GM21723 (cell line): Measurements from ENCODE around the gene TPBGL.

ENCODE experiments used
- ATAC-seq: cut with Tn5 transposase; IDR thresholded peaks from one replicate; pipeline ENCODE4 v1.9.1; 2021; ENCODE audit warnings: mild to moderate bottlenecking, moderate library complexity; ENCODE audit not compliant: unreplicated experiment

The TPBGL gene

GRCh38 chr11:75245356-75246005 lies 4.9 kb downstream of the TPBGL start:
- no peak for ATAC-seq

GRCh38 chr11:75246006-75246670 lies 5.6 kb downstream of the TPBGL start:
- ATAC-seq, result no peak

GRCh38 chr11:75246671-75247350 lies 6.2 kb downstream of the TPBGL start:
- no peak for ATAC-seq

GRCh38 chr11:75248924-75249256 lies 8.3 kb downstream of the TPBGL start:
- no peak for ATAC-seq

- no peak for ATAC-seq
Measured at GRCh38 chr11:75249704-75250103, 9.1 kb downstream of the TPBGL start.

- ATAC-seq, result no peak
Measured at GRCh38 chr11:75254326-75254725, 13.8 kb downstream of the TPBGL start.

GRCh38 chr11:75260396-75261170 lies 20.0 kb downstream of the TPBGL start:
- no peak for ATAC-seq

- ATAC-seq, result no peak
Measured at GRCh38 chr11:75261902-75262361, 21.4 kb downstream of the TPBGL start.

- ATAC-seq, result no peak
Measured at GRCh38 chr11:75262436-75262835, 21.9 kb downstream of the TPBGL start.

GRCh38 chr11:75262961-75263852 lies 22.6 kb downstream of the TPBGL start:
- no peak for ATAC-seq

- ATAC-seq, result no peak
Measured at GRCh38 chr11:75263944-75264349, 23.4 kb downstream of the TPBGL start.

GRCh38 chr11:75264356-75264755 lies 23.8 kb downstream of the TPBGL start:
- no peak for ATAC-seq

- no peak for ATAC-seq
Measured at GRCh38 chr11:75264971-75265370, 24.4 kb downstream of the TPBGL start.

GRCh38 chr11:75265851-75266531 lies 25.4 kb downstream of the TPBGL start:
- ATAC-seq, result no peak

GRCh38 chr11:75267171-75267970 lies 26.8 kb downstream of the TPBGL start:
- ATAC-seq, result no peak

- ATAC-seq, result no peak
Measured at GRCh38 chr11:75268626-75269366, 28.2 kb downstream of the TPBGL start.

- no peak for ATAC-seq
Measured at GRCh38 chr11:75269367-75269660, 28.7 kb downstream of the TPBGL start.

GRCh38 chr11:75269896-75270295 lies 29.3 kb downstream of the TPBGL start:
- no peak for ATAC-seq
